Activated T-cell treated with anti-CD3 and anti-CD28 coated beads for 1 hour (primary cell): Measurements from ENCODE around the gene DCXR.

Experiments used
- DNase-seq: peaks from one replicate; pipeline ENCODE4 v3.0.0-alpha.2; 2020; ENCODE audit warnings: low read depth

The DCXR gene

DNA sequence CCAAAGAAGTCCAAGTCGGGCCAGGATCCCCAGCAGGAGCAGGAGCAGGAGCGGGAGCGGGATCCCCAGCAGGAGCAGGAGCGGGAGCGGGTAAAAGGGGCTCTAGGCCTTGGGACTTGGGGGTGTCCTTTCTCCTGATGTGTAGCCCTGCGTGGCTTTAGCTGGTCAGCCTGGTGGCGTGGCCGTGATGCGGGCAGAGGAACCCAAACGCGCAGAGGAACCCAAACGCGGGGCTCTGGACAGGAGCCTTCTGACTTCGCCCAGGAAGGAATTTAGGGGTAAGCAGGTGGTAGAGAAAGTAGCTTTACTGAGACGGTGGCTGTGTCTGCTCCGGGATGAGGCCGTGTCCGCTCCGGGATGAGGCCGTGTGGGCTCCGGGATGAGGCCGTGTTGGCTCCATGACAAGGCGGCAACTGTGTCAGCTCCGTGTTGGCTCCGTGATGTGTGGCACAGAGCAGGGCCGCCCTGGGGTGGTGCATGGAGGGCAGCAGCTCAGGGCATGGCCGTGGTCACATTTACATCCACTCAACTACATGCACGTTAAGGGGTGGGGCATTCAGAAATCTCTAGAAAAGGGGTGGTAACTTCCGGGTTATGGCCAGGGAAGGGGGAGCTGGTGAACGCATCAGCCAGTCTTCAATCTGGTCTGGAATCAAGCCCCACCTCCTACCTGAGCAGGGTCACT is 40.6 kb downstream of the DCXR start:
- DNase-seq = no peak

DNA sequence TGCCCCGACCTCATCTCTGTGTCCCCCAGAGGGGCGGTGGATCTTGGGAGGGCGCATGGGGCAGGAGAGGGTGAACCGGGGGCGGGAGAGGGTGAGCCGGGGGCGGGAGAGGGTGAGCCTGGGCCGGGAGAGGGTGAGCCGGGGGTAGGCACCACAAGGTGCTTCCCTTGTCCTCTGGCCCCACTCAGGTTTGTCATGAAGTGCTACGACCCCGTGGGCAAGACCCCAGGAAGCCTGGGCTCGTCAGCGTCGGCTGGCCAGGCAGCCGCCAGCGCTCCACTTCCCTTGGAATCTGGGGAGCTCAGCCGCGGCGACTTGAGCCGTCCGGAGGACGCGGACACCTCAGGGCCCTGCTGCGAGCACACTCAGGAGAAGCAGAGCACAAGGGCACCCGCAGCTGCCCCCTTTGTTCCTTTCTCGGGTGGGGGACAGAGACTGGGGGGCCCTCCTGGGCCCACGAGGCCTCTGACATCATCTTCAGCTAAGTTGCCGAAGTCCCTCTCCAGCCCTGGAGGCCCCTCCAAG is 41.2 kb downstream of the DCXR start:
- DNase-seq = no peak

DNA sequence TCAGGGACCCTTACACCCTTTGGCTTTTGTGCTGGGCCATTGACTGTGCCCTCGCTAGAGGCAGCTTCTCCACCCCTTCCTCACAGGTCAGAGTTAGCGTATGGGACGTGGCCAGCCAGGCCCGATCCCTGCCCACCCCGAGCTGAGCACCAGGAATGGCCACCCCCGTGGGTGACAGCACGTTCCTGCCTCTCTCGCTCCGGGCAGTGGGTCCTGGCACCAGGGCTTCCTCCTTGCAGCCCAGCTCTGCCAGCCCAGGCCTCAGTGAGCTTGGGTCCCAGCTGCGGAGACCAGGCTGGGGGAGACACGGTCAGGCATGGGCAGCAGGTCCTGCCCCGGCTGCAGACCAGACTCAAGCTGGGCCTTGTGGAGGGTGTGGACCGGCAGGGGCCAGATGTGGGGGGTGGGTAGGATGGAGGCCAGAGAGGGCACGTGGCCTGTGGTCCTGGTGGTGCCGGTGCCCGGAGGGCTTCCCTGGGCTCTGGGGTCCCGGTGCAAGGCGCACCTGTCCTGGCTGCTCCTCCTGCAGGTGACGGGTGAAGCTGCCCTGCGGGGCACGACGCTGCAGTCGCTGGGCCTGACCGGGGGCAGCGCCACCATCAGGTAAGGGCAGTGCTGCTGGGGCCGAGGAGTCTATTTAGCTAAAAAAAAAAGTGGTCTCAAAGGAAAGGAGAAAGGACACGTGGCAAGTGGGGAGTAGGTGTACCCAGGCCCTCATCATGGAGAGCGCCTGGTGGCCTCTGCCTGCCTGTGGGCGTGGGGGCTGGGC is 41.9 kb downstream of the DCXR start:
- DNase-seq = no peak

DNA sequence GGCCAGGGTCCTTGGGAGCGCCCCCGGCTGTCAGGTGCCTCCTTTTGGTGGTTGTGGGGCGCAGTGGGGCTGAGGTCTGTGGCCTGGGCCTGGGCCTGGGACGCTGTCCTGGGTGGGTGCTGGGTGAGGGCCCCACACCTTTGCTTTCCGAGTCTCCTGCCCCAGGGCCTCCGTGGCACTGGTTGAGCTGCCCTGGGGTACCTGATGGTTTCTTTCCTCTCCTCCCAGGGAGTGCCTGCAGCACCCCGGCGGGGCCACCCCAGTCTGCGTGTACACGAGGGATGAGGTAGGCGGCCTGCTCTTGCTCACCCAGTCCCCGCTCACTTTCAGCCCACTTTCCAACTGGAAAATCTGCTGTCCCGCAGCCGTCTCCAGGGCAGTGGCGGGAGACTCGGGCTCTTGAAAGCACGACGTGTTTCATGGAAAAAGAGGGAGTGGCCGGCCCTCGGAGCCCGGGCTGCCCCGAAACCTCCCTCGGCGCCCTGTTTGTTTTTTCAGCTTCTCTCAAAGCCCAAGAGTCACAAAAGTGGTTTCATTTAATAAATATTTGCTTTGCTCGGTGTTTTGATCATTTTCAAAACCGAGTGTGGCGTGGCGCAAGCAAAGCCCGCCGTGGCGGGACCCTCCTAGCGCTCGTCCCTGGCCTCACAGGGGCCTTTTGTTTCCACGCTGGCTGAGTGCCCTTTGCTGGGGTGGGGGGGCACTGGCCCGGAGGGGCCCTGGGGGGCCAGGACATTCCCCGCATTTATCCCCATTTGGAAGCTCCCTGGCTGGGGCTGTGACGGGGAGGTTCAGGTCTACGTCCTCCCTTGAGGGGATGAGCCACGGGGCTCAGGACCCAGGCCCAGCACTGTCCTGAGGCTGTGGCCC is 42.7 kb downstream of the DCXR start:
- no peak for DNase-seq

DNA sequence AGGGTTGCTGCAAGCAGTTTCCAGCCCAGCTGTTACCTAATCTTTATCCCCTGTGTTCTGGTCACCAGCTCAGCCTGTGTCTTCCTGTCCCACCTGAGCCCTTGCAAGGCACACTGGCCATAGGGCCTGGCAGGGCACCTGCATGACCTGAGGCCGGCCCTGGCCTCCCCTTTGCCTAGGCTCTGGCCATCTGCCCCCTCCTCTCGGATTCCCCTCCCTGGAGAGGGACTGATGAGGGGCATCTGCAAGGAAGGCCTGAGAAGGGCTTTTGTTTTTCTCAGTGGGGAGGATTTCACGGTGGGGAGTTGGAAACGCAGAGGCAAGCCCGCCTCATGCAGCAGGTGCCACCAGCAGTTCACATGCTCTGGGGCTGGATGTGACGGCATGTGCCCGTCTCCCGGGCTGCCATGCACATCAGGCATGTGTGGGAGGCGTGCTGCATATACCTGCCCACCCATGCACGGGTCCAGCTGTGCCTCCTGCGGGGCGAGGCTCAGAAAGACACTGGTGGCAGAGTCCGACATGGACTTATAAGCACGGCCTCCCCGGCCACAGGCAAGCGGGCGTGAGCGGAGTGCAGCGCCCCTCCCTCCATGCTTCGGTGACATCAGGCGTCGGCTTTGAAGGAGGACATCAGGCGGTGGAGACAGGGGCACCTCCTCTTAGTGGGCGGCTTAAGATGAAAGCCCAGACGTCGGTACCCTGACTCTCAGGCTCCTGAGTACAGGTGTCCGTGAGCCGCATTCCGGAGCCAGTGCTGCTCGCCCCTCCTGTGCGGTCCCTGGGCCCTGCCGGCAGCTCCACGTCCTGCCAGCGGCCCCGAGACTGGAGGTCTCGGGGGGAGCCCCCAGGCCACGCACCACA is 43.5 kb downstream of the DCXR start:
- no peak for DNase-seq

DNA sequence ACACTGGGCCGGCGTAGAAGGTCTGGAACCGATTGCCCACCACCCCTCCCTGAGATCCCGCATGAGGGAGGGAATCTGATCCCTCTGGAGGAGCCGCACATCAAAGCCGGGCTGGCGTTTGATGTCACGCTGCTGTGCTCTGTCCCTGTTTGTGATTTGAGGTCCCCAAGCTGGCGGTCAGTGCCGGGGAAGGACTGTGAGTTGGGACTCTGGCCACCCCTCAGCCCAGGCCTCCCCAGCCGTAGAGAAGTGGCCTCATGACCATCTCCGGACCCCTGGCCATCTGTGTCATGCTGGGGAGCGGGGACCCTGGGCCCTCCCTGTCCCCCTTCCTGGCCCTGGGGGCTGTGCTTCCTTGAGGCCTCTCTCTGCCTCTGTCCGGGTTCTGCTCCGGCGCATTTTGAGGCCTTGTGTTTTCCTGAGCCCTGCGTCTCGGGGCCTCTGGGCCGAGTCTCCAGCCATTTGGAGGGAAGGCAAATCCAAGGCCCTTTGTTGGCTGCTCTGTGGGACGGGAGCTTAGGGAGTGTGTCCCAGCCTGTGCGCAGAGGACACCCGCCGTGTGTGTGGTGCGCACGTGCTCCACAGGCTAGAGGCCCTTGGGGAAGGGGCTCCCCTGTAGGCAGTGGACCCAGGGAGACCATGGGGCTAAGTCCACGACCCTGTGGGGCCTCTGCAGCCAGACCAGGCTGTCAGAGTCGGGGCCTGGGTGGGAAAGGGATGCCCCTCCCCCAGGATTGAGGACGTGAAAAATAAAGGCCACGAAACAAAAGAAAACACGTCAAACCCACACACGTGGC is 45.0 kb downstream of the DCXR start:
- no peak for DNase-seq

DNA sequence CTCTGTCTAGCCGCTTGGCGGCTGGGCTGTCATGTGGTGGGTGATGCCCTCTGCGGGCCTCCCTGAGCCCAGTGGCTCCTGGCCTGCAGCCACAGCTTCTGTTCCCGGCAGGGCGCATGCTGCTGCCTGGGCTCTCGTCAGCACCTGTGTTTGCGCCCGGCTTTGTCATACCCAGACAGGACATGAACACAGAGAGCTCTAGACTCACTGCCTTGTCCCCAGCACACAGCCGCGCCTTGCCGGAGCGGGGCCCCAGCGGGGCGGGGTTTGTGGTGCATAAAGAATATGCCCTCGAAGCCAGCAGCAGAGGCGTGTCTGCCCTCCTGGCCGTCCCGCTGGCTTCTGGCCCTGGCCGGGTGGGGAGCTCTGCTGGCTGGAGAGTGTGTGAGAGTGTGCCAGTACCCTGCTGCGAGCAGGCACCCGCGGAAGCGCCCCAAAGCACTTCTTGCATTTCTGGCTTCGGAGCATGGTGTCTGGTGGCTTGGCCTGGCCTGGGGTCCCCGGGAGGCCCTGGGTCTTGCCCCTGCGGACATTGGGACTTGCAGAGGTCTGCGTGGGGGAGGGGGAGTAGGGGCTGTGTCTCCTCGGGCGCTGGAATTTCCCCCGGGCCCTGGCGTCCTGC is 45.7 kb downstream of the DCXR start:
- no peak for DNase-seq

DNA sequence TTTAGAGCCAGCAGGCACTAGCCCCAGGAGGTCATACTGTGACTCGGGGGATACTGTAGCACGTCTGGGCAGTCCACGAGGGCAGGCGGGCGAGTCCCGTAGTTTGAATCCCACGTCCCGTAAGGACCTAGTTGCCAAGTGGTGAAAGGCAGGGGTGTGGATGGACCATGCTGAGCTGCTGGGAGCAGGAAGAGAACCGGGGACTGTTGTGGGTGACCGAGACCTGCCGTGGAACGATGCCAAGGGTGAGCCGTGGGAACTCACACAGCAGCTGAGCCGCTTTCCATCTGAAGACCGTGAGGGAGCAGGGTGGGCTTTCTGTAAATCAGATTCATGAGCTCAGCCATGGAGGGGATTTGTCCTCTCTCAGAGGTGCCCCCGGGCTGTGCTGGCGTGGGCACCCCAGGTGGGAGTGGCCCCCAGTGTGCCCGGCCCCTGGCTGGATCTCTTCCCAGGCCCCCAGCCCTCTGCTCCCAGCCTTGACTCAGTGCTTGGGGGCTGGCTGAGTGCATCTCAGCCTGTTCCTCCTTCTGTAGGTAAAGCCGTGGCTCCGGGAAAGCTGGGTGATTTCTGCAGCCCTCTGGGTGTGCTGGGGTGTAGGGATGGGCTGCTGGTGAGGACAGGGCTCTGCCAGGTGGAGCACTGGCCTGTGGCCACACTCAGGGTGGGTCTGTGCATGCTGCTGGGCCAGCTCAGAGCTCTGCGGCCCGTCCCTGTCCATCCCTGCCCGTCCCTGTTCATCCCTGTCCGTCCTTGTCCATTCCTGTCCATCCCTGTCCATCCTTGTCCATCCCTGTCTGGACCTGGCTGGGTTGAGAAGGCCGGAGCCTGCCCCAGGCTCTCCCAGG is 46.4 kb downstream of the DCXR start:
- DNase-seq = no peak

DNA sequence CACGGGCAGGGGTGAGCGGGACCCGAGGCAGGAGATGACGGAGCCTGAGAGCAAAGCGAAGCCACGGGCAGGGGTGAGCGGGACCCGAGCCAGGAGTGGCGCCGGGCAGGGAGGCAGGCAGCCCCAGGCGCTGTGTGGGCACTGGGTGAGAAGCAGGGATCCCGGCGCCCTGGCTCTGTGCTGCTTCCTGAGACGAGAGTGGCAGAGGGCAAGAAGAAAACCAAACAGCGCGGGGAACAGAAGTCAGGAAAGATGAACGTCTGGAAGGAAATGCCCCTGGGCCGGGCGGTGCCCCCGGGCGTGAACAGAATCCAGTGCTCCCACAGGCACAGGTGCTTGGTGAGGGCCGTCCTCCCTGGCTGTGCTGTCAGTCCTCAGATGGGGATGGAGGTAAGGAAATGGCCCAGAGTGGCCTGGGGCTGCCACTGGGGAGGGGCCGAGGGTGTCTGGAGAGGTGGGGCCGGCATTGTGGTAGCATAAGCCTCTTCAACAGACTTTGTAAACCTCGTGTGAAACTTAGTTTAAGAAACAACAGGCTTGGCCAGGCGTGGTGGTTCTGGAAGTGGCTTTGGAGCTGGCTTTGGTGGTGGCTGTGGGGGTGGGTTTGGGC is 50.2 kb downstream of the DCXR start:
- DNase-seq = no peak

DNA sequence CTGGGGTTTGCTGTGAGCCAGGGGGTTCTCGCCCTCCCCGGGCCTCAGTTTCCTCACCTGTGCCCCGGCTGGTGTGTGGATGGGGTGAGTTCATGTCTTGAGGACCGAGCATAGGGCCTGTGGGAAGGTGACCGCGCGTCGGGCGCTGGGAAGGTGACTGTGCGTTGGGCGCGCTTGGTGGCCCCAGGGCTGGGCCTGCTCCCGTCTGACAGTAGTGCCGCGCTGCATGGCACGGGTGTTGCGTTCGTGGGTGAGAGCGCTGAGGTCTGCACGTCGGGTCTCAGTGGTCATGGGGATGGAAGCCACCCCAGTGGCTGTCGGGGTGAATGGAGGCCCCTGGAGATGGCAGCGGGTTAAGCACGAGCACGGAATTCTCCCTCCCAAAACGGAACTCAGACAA is 50.9 kb downstream of the DCXR start:
- no peak for DNase-seq
